GM13977 (cell line): Measurements from ENCODE around the gene TMEM244.

ENCODE experiments used
- DNase-seq: peaks from one replicate; pipeline ENCODE4 v3.0.0; 2012; ENCODE audit warnings: low spot score
- in situ Hi-C: fragments of 300-500 bp; cut with MboI; formaldehyde crosslinking; loops from one replicate; pipeline ENCODE4 v1.12.0; 2022; ENCODE audit warnings: low sequenced_read_pairs, low pct_unique_long_range_greater_than_20kb, mixed read lengths, inconsistent platforms; ENCODE audit not compliant: unreplicated experiment
- TF ChIP-seq, protein P1 (sequence below): IDR thresholded peaks from 2 replicates; pipeline ENCODE4 v1.5.1; 2012; ENCODE audit warnings: mild to moderate bottlenecking, control low read depth; ENCODE audit not compliant: insufficient read depth; ENCODE audit errors: extremely low read depth, missing control alignments

TMEM244 gene

GRCh38 chr6:129872586-129872985 lies 11.5 kb upstream of the TMEM244 start:
- TF ChIP-seq, protein P1, sequence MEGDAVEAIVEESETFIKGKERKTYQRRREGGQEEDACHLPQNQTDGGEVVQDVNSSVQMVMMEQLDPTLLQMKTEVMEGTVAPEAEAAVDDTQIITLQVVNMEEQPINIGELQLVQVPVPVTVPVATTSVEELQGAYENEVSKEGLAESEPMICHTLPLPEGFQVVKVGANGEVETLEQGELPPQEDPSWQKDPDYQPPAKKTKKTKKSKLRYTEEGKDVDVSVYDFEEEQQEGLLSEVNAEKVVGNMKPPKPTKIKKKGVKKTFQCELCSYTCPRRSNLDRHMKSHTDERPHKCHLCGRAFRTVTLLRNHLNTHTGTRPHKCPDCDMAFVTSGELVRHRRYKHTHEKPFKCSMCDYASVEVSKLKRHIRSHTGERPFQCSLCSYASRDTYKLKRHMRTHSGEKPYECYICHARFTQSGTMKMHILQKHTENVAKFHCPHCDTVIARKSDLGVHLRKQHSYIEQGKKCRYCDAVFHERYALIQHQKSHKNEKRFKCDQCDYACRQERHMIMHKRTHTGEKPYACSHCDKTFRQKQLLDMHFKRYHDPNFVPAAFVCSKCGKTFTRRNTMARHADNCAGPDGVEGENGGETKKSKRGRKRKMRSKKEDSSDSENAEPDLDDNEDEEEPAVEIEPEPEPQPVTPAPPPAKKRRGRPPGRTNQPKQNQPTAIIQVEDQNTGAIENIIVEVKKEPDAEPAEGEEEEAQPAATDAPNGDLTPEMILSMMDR: no peak
- in situ Hi-C loops: no loop called here
- no peak for DNase-seq

DNA sequence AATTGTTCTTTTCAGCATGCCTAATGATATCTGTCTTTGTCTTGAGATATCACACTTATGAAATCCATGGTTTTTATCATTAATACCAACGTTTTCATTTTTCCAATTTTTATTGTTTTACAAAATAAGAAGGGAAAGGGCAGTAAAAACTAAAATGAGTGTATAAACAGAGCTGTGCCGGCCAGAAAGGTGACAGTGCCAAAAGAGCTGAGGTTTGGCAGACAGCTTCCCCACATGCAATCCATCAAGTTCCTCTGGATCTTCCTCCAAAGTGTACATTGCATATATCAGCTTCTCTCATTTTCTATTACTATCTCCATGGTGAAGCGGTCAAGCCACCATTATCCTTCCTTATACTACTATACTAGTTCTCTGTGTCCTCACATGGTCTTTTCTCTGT lies 10.1 kb upstream of the TMEM244 start:
- DNase-seq: no peak
- TF ChIP-seq, protein P1: no peak
- in situ Hi-C loops: no loop called here

DNA sequence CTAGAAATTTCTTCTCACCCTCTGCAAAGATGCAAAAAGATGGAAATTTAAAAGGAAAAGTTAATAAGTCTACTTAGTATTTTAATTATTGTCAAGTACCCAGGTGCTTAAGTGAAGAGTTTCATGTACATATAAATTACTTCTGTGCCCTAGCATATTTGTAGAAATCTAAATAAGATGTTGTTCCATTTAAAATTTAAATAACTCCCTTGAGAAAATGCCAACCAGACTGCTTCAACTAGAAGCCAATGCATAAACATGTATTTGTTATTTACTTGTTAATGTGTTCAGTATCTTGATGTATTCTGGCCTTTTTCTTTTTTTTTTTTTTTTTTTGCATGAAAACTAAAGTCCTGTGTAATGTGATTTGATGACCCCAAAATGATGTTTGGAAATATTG lies 6.3 kb upstream of the TMEM244 start:
- TF ChIP-seq, protein P1: no peak
- in situ Hi-C loops: no loop called here
- DNase-seq: no peak

GRCh38 chr6:129866688-129867087 lies 5.6 kb upstream of the TMEM244 start:
- no peak for DNase-seq
- in situ Hi-C loops: no loop called here
- TF ChIP-seq, protein P1: no peak

- in situ Hi-C loops: no loop called here
- TF ChIP-seq, protein P1: no peak
Measured at GRCh38 chr6:129866256-129866655, 5.1 kb upstream of the TMEM244 start.

GRCh38 chr6:129865013-129865412 lies 3.9 kb upstream of the TMEM244 start:
- DNase-seq: no peak
- in situ Hi-C loops: no loop called here
- TF ChIP-seq, protein P1: no peak

More at GRCh38 chr6:129866256-129866655, 5.1 kb upstream of the TMEM244 start:
- DNase-seq: no peak

DNA sequence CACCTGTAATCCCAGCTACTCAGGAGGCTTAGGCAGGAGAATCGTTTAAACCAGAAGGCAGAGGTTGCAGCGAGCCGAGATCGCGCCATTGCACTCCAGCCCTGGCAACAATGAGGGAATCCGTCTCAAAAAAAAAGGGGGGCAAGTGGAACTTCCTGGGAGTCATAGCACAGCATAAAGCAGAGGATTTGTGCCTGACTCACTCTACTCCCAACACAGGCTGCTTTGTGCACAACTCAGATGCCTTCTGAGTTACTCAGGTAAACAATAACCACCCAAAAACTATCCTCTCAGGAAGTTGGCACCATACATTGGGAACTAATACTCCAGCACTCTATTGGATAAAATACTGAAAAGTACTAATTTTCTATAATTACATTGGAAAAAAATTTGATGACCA lies 2.5 kb upstream of the TMEM244 start:
- TF ChIP-seq, protein P1: no peak
- in situ Hi-C loops: no loop called here
- DNase-seq: no peak
